Subcutaneous adipose tissue (tissue), 4 donors: Measurements from ENCODE around the gene DYNC1I1. TPM values are rescaled to one million over a fixed set of nuclear protein-coding genes. Genes with fewer than 3 reads are reported as not detected.

Experiments
- total RNA-seq, 4 donors: library from RNA; depleted of rRNA; stranded (reverse); fragments of >200 nt; gene quantifications; one replicate each; pipeline ENCODE4 v1.1.0, GENCODE V29; 2016
- TF ChIP-seq, protein P1 (sequence below): fragments of 450-650 bp; IDR thresholded peaks from one replicate; pipeline ENCODE4 v1.5.1; 2016; ENCODE audit warnings: low read depth, mild to moderate bottlenecking, control low read depth, antibody characterized with exemption, moderate library complexity

Gene DYNC1I1
- total RNA-seq, 4 donors from 2014 or later, result 4.5 to 8.1 (median 5.1) TPM

DNA sequence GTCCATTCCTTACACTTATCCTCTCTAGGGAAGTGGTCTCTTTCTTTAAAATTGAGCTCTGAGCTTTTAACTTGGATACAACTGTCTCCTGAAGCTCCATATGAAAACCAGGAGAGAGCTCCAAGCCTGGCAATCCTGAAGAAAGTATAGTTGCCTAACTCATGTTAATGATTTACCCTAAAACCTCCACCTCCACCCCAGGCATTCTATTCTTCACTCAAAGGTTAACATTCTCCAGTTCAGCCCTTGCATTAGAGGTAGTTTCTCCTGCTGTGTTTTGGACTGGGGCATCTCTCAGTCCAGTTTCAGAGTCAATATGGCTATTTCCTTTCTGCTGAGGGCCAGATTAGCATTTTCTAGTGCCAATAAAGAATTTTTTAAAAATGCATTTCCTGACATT lies 354.0 kb downstream of the DYNC1I1 start:
- TF ChIP-seq, protein P1, sequence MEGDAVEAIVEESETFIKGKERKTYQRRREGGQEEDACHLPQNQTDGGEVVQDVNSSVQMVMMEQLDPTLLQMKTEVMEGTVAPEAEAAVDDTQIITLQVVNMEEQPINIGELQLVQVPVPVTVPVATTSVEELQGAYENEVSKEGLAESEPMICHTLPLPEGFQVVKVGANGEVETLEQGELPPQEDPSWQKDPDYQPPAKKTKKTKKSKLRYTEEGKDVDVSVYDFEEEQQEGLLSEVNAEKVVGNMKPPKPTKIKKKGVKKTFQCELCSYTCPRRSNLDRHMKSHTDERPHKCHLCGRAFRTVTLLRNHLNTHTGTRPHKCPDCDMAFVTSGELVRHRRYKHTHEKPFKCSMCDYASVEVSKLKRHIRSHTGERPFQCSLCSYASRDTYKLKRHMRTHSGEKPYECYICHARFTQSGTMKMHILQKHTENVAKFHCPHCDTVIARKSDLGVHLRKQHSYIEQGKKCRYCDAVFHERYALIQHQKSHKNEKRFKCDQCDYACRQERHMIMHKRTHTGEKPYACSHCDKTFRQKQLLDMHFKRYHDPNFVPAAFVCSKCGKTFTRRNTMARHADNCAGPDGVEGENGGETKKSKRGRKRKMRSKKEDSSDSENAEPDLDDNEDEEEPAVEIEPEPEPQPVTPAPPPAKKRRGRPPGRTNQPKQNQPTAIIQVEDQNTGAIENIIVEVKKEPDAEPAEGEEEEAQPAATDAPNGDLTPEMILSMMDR, result no peak

DNA sequence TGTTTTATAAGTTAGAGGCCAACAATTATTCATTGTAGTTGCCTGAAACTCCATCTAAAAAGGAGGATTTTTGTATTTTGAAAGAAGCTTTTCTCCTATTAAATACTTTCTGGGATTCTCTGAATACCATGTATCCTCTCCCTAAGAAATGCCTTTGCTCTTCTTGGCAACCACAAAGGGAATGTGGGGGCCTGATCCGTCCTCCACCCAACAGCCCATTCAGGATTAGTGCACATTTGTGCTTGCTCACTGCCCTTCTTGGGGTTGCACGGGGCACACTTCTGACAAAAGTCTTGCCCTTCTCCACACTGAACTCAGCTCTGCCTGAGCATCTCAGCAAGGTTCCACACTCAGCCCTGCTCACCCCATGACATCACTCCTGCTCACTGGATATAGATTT lies 355.4 kb downstream of the DYNC1I1 start:
- TF ChIP-seq, protein P1, result no peak

DNA sequence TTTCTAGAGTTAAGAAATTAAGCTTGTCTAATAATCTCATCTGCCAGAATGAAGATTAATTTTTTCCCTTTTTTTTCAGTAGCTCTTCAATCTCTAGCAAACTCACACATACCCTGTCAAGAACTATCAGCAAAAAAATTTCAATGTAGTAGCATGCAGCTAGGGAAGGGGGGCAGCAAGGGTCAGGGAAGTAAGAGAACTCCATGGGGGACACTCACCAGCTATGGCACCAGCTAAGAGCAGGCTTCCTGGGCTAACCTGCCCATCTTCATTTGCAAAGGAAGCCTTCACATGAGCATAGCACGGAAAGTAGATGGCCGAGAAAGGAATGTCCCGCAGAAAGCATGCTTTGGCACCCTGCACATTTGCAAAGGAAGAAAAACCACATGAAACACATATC lies 359.2 kb downstream of the DYNC1I1 start:
- TF ChIP-seq, protein P1, result no peak

DNA sequence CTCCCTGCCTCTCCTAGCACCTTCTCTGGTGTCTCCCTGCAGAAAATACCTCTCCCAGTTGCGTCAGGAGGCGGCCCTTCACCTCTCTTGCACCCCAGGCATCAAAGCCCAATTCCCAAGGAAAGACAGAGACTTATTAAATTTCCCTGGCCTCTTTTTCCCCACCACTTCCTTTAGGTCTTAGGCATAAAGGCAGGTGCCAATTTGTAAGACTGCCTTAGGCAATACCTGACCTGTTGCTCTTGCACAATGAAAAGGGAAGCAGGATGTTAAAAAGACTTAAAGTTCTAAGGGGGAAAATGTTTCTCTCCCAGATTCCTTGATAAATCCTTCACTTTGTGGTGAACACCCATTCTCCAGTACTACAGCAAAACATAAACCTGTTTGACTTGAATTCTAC lies 362.9 kb downstream of the DYNC1I1 start:
- TF ChIP-seq, protein P1, result no peak

DNA sequence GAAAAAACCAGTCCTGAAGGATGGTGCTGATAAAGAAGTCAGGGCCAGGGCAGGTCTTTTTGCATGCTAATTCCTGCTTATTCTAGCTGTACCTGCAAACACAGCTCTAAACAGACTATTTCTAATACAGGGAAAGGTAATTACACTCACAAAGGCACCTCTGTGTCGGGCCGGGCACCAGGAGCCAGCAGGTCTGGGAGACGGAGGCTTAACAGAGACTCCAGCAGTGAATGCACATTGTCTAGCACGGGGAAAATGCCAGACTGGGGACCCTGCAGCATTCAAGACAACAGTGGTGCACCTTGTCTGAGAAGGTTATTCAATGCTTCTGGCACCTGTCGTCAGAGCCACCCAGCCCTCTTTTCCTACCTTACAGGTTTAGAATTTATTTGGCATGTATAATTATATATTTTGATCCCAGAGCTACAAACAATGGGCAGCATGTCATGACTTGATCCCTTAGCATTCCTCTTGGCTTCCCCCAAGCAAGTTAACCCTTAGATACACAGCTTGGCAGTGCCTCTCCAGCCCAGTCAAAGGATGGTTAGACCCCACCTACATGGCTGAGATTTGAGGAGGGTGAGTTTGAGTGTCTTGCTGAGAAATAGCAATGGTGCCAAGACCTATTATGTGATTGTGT lies 364.4 kb downstream of the DYNC1I1 start:
- TF ChIP-seq, protein P1, result no peak

DNA sequence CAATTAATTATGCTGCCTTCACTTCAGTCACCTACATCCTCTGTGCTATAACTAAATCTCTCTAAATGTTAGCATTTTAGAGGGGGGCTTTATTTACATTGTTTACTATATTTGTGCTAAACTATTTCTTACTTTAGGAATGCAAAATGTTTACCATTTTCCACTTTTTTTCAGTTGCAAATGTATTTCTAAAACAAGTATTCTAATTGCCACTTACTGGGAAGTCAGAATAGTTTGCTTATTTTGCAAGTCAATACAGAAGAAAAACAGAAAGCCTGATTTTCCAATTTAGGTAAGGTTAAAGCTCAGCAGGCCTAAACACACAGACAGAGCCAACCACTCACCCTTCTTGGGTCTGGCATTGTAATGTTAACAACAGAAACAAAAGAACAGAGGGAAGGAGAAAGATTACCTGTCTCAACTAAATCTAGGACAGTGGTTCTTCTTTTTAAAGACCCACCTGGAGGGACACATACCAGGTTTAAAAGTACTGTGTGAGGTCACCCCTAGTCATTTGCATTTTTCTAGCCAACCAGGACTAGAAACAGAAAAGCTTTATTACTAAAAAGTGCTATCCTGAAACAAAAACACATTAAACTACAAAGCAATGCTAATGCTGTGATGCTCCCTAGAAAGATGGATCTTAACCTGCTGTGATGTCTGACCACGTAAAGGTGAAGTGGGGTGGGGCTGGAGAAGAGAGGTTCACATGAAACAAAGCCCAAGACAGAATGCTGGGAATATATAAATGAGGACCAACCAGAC lies 371.3 kb downstream of the DYNC1I1 start:
- TF ChIP-seq, protein P1, result no peak

DNA sequence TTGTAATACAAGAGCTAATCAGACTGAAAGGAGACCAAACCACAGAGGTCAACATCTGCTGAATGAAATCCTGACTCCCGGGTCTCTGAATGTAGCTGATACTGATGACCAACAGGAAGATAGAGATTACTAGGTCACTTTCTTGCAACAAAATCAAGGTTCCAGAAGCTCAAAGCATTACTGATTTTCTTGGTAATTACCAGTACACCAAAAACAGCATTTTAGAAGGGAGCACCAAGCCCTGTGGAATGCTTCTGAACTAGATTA lies 371.8 kb downstream of the DYNC1I1 start:
- TF ChIP-seq, protein P1, result no peak

Other genes starting within 250 kb of the DYNC1I1 start
- 1,000 to 10,000 TPM in 3 of 4 donors, 100 to 1,000 TPM in 1; 644 to 2,300 (median 1,753) TPM for gene PDK4, start 176.0 kb upstream of the DYNC1I1 start, total RNA-seq